ENCODE measurements around the gene DOCK2.

GRCh38 chr5:170077526-170077925 is 440.5 kb downstream of the DOCK2 start:
- TF ChIP-seq NRF1 (IDR thresholded peaks at IDR 0.05; ENCODE audit: low read depth, low read length) (no peak), SMC3 (IDR thresholded peaks at IDR 0.05; ENCODE audit: low read depth, low read length) (no peak), CTCF (IDR thresholded peaks at IDR 0.05) (no peak), POLR2AphosphoS5 (IDR thresholded peaks at IDR 0.05; ENCODE audit: low read depth, low read length) (no peak), GABPA (IDR thresholded peaks at IDR 0.05; ENCODE audit: low read depth) (no peak), SIN3A (IDR thresholded peaks at IDR 0.05; ENCODE audit: borderline replicate concordance, low read depth, low read length) (no peak), CHD2 (IDR thresholded peaks at IDR 0.05; ENCODE audit: low read length, partially characterized antibody) (no peak)

Measured in SK-N-SH (cell line).